ENCODE data around the gene RHEX. TPM values are rescaled to one million over a fixed set of nuclear protein-coding genes. Genes with fewer than 3 reads are reported as not detected.

Gene RHEX
- total RNA-seq, 2 experiments from 2014 or later = not detected

DNA sequence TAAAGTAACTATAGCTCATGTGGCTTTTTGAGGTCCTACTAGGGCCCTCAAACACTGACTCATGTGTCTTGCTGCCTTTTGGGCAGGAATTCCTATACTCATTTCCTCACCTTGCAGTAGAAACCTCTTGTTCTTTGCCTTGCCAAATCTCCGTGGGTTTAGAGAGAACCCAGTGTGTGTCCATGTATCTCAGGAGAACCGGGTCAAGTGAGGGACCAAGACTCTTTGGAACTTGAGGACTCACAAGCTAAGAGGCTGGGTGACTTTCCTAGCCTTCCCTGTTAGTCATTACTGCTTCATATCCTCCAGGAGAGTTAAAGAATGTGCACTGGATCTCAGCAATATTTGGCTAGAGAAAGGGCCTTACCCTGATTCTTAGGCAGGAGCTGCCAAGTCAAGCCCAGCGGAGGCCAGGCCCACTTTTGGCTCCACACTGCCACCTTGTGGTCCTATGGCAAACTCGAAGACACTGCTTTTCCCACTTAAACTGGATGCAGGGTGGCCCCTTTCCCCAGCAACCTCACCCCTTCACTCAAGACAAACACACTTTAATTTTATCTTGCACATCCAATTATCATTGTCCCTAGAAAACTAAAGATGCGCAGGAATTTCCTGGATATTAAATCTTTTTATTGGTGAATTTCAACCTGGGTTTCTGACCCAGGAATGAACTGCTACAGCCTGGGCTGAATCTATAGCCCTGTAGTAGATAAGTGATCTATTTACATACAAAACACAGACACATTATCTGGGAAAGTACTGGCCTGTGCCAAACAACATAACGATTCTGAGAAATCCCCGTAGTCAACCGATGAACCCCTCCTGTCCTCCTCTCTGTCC lies 53.6 kb downstream of the RHEX start:
- intact Hi-C loops (cut with micrococcal nuclease) = loop anchor here (1.0 kb wide), 4 partner anchors 76 to 315 kb away; no protein-coding TSS in a partner anchor
- CTCF ChIA-PET = interaction anchor here (0.6 to 10.4 kb wide), 34 partner anchors 9 to 516 kb away, joined by 3 to 298 read pairs (median 4); partner anchors contain the start of genes AVPR1B and ELK4
- Mint-ChIP-seq H3K27me3 (no peaks in the 10 kb centered on the region), H3K4me3 (no peak overlapping the region), H3K4me1 (ENCODE audit: low read depth) (no peaks in the 10 kb centered on the region), H3K36me3 (no peaks in the 10 kb centered on the region), H3K27ac (no peak overlapping the region), H3K9me3 (no peaks in the 10 kb centered on the region)
- DNase-seq = peak; percentile 85
- POLR2A ChIA-PET = interaction anchor here (1.4 kb wide), 1 partner anchor 122 kb away, joined by 3 read pairs; no protein-coding TSS in a partner anchor

DNA sequence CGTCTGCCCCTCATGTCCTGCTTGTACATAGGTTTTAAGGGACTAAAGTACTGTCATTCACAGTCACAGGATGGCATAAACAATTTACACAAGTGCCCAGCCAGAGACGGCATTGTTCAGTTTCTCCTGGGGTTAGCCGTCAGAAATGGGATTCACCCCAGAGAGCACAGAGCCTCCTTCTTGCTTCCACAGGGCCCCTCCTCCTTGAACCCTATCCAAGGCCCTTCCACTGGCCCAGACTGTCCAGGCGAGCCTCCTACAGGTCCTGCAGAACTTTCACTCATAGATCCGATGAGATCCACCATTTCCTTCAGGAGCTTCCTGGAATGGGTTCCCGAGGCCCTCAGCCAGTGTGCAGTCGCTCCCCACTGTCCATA lies 54.2 kb downstream of the RHEX start:
- H3K4me1 Mint-ChIP-seq (ENCODE audit: low read depth) = no peaks in the 10 kb centered on the region
- ChIA-PET CTCF (interaction anchor here (1.0 to 10.4 kb wide), 16 partner anchors 10 to 475 kb away, joined by 3 to 298 read pairs (median 8); partner anchors contain the start of gene ELK4), POLR2A (interaction anchor here (1.4 kb wide), 1 partner anchor 123 kb away, joined by 3 read pairs; no protein-coding TSS in a partner anchor)
- H3K27me3 Mint-ChIP-seq = no peaks in the 10 kb centered on the region
- DNase-seq = no peak
- H3K36me3 Mint-ChIP-seq = no peaks in the 10 kb centered on the region
- no peaks in the 10 kb centered on the region for H3K9me3 Mint-ChIP-seq
- intact Hi-C loops (cut with micrococcal nuclease) = no loop called here
- H3K4me3 Mint-ChIP-seq = no peak overlapping the region
- no peak overlapping the region for H3K27ac Mint-ChIP-seq

DNA sequence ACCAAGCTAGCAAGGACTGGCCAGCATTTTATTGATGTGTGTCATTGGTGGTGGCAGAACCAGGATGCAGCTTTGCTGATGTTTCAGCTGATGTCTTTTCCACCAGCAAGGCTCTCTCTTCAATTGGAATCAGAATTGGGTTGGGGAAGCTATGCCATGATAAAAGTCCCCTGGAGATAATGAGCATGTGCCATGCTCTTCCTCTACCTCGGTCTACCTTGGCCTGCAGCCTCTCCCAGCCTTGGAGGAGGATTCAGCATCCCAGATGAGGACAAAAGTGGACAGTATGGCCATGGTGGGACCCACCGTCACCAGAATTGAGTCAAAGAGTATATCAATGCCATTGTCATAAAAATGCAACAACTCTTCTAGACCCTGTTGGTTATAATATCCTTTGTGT lies 55.7 kb downstream of the RHEX start:
- Mint-ChIP-seq H3K4me3 (no peak overlapping the region), H3K9me3 (no peaks in the 10 kb centered on the region), H3K27me3 (no peaks in the 10 kb centered on the region), H3K4me1 (ENCODE audit: low read depth) (no peaks in the 10 kb centered on the region), H3K36me3 (no peaks in the 10 kb centered on the region), H3K27ac (no peak overlapping the region)
- intact Hi-C loops (cut with micrococcal nuclease) = no loop called here
- ChIA-PET POLR2A (no interaction called here), CTCF (interaction anchor here (0.9 to 10.4 kb wide), 10 partner anchors 16 to 450 kb away, joined by 3 to 298 read pairs (median 6); no protein-coding TSS in a partner anchor)
- no peak for DNase-seq

DNA sequence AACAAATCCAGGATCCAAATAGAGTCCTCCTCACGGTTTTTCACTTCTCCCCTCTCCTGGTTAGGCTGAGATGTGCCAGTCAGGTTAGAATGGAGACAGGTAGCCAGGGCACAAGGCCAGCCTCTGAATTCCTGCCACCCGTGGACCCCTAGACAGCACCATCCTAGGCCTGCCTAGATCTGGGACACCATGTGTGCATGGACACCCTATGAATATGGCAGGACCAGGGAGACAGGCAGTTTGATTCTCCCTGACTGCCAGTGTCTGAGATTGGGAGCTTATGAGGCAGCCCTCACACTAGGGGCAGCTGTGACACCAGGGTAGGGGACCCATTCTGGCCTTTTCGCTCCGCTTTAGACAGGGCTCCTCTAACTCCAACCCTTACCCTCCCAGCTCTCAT lies 56.7 kb downstream of the RHEX start:
- Mint-ChIP-seq H3K9me3 (no peaks in the 10 kb centered on the region), H3K36me3 (no peaks in the 10 kb centered on the region), H3K4me1 (ENCODE audit: low read depth) (no peaks in the 10 kb centered on the region), H3K27me3 (no peaks in the 10 kb centered on the region), H3K4me3 (no peak overlapping the region), H3K27ac (no peak overlapping the region)
- intact Hi-C loops (cut with micrococcal nuclease) = no loop called here
- ChIA-PET CTCF (interaction anchor here (0.5 to 10.4 kb wide), 5 partner anchors 18 to 191 kb away, joined by 3 to 298 read pairs (median 9); no protein-coding TSS in a partner anchor), POLR2A (no interaction called here)
- DNase-seq = no peak

DNA sequence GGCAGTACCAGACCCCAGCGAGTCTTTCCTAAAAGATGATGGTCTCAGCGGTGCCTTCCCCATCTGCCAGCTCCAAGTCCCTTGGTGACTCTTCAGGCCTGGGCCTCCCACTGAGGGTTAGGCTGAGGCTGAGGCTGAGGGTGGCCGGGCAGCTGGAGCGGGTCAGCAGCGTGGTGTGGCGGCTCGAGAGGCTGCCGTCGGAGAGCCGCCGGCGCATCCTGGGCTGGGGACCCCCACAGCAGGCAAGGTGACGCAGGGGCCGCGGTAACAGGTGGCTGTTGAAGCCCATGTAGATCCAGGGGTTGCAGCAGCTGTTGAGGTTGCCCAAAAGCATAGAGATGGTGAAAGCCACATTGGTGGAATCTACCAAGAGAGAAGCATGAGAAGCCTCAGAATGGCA lies 57.2 kb downstream of the RHEX start:
- intact Hi-C loops (cut with micrococcal nuclease) = no loop called here
- CTCF ChIA-PET = interaction anchor here (0.5 to 10.4 kb wide), 5 partner anchors 18 to 192 kb away, joined by 3 to 298 read pairs (median 9); no protein-coding TSS in a partner anchor
- no peak overlapping the region for H3K4me3 Mint-ChIP-seq

DNA sequence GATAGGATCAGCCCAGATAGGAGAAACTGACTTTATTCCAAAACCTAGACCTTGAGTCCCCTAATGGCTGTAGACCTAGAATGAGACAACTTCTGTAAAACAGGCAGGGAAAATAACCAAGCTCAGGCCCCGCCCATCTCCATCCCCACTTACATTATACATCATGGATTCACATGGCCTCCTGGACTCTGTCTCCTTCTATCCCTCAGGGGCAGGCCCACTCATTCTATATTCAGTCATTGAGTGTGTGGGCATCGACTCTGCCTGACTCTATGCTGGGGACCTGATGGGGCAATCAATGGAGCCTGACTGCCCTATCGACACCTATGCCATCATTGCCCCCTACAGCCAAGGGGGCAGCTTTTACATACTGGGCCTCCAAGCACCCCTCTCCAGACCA lies 57.8 kb downstream of the RHEX start:
- H3K27ac Mint-ChIP-seq = no peak overlapping the region
- intact Hi-C loops (cut with micrococcal nuclease) = no loop called here

More for the DNA sequence above, 57.2 kb downstream of the RHEX start:
- Mint-ChIP-seq H3K4me1 (ENCODE audit: low read depth) (no peaks in the 10 kb centered on the region), H3K9me3 (no peaks in the 10 kb centered on the region), H3K36me3 (no peaks in the 10 kb centered on the region), H3K27ac (no peak overlapping the region), H3K27me3 (no peaks in the 10 kb centered on the region)
- POLR2A ChIA-PET = no interaction called here
- no peak for DNase-seq

DNA sequence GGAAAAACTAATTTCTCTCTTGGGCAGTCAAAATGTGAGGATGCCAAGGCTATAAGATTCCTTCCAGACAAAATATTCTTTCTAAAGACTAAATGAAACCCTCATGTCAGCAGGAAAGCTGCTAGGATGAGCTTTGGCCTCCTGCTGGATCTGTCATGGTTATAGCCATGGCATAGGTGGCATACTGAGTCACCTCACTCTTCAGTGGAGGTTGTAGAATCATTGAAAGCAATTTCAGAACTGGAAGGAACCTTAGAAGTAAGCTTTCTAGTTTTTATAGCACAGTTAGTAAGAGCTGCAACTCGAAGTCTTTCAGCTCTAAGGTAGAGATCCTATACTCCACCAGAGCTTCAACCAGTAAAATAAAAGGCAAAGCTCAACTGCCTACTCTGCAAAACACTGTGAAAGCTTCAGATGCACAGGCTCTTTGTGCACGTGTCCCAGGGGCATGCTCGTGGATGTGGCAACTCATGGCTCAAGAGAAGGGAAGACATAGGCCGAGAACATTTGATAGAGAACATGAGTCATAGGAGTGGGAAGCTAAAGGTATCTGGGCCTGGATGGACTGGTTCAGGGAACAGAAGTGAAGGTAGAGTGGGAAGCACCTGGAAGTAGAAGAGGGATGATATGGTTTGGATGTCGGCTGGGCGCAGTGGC lies 58.4 kb downstream of the RHEX start:
- ChIA-PET POLR2A (no interaction called here), CTCF (interaction anchor here (0.9 to 10.4 kb wide), 5 partner anchors 69 to 193 kb away, joined by 3 to 298 read pairs (median 5); no protein-coding TSS in a partner anchor)
- DNase-seq = no peak
- no peaks in the 10 kb centered on the region for H3K36me3 Mint-ChIP-seq
- no peaks in the 10 kb centered on the region for H3K9me3 Mint-ChIP-seq
- H3K4me1 Mint-ChIP-seq (ENCODE audit: low read depth) = no peaks in the 10 kb centered on the region
- peaks cover 6% of the 10 kb centered on the region for H3K27me3 Mint-ChIP-seq
- H3K27ac Mint-ChIP-seq = no peak overlapping the region
- intact Hi-C loops (cut with micrococcal nuclease) = no loop called here
- H3K4me3 Mint-ChIP-seq = no peak overlapping the region

More for the DNA sequence above, 57.8 kb downstream of the RHEX start:
- POLR2A ChIA-PET = no interaction called here
- CTCF ChIA-PET = interaction anchor here (0.9 to 10.4 kb wide), 5 partner anchors 68 to 193 kb away, joined by 3 to 298 read pairs (median 5); no protein-coding TSS in a partner anchor
- H3K27me3 Mint-ChIP-seq = peaks cover 2% of the 10 kb centered on the region
- no peak overlapping the region for H3K4me3 Mint-ChIP-seq
- H3K4me1 Mint-ChIP-seq (ENCODE audit: low read depth) = no peaks in the 10 kb centered on the region
- no peaks in the 10 kb centered on the region for H3K36me3 Mint-ChIP-seq
- no peak for DNase-seq
- H3K9me3 Mint-ChIP-seq = no peaks in the 10 kb centered on the region

DNA sequence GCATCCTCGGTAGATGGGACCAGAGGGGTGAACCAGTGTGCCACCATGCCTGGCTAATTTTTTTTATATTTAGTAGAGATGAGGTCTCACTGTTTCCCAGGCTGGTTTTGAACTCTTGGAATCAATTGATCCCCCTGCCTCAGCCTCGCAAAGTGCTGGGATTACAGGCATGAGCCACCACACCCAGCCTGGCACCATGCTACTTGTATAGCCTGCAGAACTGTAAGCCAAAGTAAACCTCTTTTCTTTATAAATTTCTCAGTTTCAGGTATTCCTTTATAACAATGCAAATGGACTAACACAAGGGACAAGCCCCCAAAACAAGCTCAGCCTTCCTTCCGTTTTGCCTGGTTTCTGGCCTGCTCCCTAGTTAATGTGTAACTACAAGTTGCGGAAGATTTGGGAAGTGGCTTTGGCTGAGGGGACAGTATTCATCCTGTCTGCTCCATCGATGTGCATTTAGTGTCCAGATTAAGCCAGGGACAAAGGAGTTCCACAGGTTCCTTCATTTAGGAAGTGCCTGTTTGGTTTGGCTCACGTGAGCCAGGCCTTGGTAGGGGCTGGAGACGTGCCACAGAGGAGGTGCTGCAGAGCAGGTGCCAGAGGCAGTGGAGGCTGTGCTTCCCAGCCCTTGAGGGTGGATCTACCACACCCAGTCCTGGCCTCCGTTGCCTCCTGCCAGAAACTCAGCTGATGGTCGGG lies 59.8 kb downstream of the RHEX start:
- DNase-seq = no peak
- Mint-ChIP-seq H3K4me3 (no peak overlapping the region), H3K27me3 (peaks cover 15% of the 10 kb centered on the region), H3K4me1 (ENCODE audit: low read depth) (peaks cover 7% of the 10 kb centered on the region), H3K9me3 (no peaks in the 10 kb centered on the region), H3K36me3 (no peaks in the 10 kb centered on the region), H3K27ac (no peak overlapping the region)
- intact Hi-C loops (cut with micrococcal nuclease) = no loop called here
- ChIA-PET POLR2A (no interaction called here), CTCF (no interaction called here)

DNA sequence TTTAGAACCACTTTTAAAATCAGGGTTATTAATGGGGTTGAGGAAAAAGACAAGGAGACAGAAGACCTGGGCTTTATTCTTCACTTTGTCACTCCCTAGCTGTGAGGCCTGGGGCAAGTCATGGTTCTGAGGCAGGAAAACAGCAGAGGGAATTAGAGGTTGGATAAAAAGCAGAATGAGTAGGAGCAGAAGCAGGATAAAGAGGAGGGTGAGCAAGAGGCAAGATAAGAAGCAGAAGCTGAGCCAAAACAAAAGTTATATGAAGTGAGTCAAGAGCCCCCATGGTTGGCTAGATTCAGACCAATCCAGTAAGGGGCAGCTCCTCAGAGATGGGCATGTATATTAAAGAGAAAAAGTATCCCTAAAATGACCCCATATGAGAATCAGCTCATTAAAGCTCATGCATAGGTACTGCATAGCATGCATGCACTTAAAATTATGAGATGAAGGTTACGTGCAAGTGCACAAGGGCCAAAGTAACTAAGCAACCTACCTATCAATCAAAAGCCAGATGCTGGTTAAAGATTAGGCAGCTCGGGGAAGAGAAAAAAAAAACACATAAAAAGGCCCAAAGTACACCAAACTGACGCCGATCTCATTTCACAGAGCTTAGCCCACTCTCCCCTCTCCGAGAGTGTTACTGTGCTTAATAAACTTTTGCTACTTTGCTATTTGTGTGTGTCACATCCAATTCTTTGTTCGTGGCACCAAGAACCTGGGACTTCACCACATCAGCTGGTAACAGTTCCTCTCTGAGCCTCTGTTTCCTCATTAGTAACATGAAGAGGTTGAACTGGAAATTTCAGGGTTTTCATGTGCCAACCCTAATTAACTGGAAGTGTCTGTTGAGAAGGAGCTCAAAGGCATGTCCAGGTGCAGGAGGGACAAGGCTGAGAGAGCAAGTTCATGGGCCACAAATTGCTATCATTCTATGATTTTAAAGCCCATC lies 62.0 kb downstream of the RHEX start:
- H3K4me1 Mint-ChIP-seq (ENCODE audit: low read depth) = peaks cover 8% of the 10 kb centered on the region
- peaks cover 27% of the 10 kb centered on the region for H3K27me3 Mint-ChIP-seq
- H3K36me3 Mint-ChIP-seq = no peaks in the 10 kb centered on the region
- intact Hi-C loops (cut with micrococcal nuclease) = no loop called here
- H3K4me3 Mint-ChIP-seq = no peak overlapping the region
- POLR2A ChIA-PET = no interaction called here
- DNase-seq = no peak
- no peaks in the 10 kb centered on the region for H3K9me3 Mint-ChIP-seq
- CTCF ChIA-PET = interaction anchor here (1.0 to 1.6 kb wide), 3 partner anchors 9 to 138 kb away, joined by 3 to 4 read pairs (median 3); no protein-coding TSS in a partner anchor
- H3K27ac Mint-ChIP-seq = no peak overlapping the region

DNA sequence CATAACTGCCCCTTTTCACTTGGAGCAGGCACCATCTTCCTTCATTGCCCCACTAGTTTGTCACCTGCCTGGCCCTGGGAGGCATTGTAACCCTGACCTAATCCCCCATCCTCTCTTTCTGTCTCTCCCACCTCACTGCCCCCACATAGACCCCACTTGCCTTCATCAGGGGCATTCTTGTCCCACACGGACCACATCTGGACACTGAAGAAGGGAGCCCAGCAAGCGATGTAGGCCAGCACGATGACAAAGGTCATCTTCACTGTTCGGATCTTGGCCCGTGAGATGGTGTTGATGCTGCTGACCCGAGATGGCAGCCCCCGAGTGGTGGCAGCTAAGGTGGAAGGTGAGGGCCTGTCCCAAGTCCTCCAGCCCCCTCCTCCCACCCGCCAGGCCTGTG lies 62.8 kb downstream of the RHEX start:
- Mint-ChIP-seq H3K4me1 (ENCODE audit: low read depth) (peaks cover 8% of the 10 kb centered on the region), H3K9me3 (no peaks in the 10 kb centered on the region), H3K4me3 (no peak overlapping the region), H3K27me3 (peaks cover 31% of the 10 kb centered on the region), H3K36me3 (peaks cover 3% of the 10 kb centered on the region), H3K27ac (no peak overlapping the region)
- DNase-seq = no peak
- intact Hi-C loops (cut with micrococcal nuclease) = no loop called here
- POLR2A ChIA-PET = no interaction called here
- CTCF ChIA-PET = interaction anchor here (1.4 to 1.6 kb wide), 2 partner anchors 10 to 138 kb away, joined by 3 to 4 read pairs; no protein-coding TSS in a partner anchor
